ENCODE results near the gene HYAL4. TPM values are rescaled to one million over a fixed set of nuclear protein-coding genes. Genes with fewer than 3 reads are reported as not detected.

The HYAL4 gene
- polyA plus RNA-seq, 3 donors: not detected

- Mint-ChIP-seq H3K27me3 (ENCODE audit: low read depth in 3 of 3) (peaks cover 0 to 8% (median 3%) of the 10 kb centered on the region in 3 donors), H3K36me3 (no peaks in the 10 kb centered on the region), H3K27ac (no peak overlapping the region), H3K9me3 (peaks cover 0 to 5% (median 0%) of the 10 kb centered on the region in 7 donors), H3K4me1 (no peaks in the 10 kb centered on the region), H3K4me3 (no peak overlapping the region)
- no peak overlapping the region for H3K9ac ChIP-seq (ENCODE audit: insufficient read depth, low read length, poor library complexity, severe bottlenecking)
- TF ChIP-seq, protein P1, sequence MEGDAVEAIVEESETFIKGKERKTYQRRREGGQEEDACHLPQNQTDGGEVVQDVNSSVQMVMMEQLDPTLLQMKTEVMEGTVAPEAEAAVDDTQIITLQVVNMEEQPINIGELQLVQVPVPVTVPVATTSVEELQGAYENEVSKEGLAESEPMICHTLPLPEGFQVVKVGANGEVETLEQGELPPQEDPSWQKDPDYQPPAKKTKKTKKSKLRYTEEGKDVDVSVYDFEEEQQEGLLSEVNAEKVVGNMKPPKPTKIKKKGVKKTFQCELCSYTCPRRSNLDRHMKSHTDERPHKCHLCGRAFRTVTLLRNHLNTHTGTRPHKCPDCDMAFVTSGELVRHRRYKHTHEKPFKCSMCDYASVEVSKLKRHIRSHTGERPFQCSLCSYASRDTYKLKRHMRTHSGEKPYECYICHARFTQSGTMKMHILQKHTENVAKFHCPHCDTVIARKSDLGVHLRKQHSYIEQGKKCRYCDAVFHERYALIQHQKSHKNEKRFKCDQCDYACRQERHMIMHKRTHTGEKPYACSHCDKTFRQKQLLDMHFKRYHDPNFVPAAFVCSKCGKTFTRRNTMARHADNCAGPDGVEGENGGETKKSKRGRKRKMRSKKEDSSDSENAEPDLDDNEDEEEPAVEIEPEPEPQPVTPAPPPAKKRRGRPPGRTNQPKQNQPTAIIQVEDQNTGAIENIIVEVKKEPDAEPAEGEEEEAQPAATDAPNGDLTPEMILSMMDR (IDR thresholded peaks at IDR 0.05): no peak
- H3K4me3 ChIP-seq (replicated peaks in 1 of 3; ENCODE audit: low read depth in 2 of 3, low read length in 3 of 3): no peak overlapping the region
- no peaks in the 10 kb centered on the region for H3K4me1 ChIP-seq (ENCODE audit: control insufficient read depth in 1 of 2, insufficient read depth in 2 of 2, low read length in 2 of 2)
- no peak overlapping the region for H3K4me2 ChIP-seq (replicated peaks; ENCODE audit: extremely low read depth, low read length, poor library complexity, severe bottlenecking)
- no peaks in the 10 kb centered on the region for H3K79me2 ChIP-seq (ENCODE audit: insufficient read depth, low read length)
- H3K9me3 ChIP-seq (replicated peaks in 1 of 2; ENCODE audit: control insufficient read depth in 1 of 2, insufficient read depth in 1 of 2, low read length in 2 of 2): no peaks in the 10 kb centered on the region
- no peak overlapping the region for H3K27ac ChIP-seq (ENCODE audit: low read depth in 1 of 2, low read length in 2 of 2)
- no peak overlapping the region for H2AFZ ChIP-seq (ENCODE audit: insufficient read depth, low read depth, low read length, poor library complexity, severe bottlenecking)
- H3K27me3 ChIP-seq (ENCODE audit: control insufficient read depth in 2 of 2, insufficient read depth in 2 of 2, low read length in 2 of 2): no peaks in the 10 kb centered on the region
- intact Hi-C loops (cut with micrococcal nuclease): no loop called here
- H3K36me3 ChIP-seq (replicated peaks in 1 of 2; ENCODE audit: control insufficient read depth in 1 of 2, insufficient read depth in 2 of 2, low read length in 2 of 2): no peaks in the 10 kb centered on the region
- H4K20me1 ChIP-seq (ENCODE audit: insufficient read depth, low read length): no peaks in the 10 kb centered on the region
- no peak for DNase-seq
Measured at GRCh38 chr7:123811056-123811455, 33.9 kb upstream of the HYAL4 start.

GRCh38 chr7:123816916-123817315, 28.1 kb upstream of the HYAL4 start:
- Mint-ChIP-seq H3K27ac (no peak overlapping the region), H3K9me3 (peaks cover 0 to 2% (median 0%) of the 10 kb centered on the region in 7 donors), H3K27me3 (ENCODE audit: low read depth in 3 of 3) (peaks cover 0 to 6% (median 2%) of the 10 kb centered on the region in 3 donors), H3K36me3 (no peaks in the 10 kb centered on the region), H3K4me3 (no peak overlapping the region), H3K4me1 (no peaks in the 10 kb centered on the region)
- H3K79me2 ChIP-seq (ENCODE audit: insufficient read depth, low read length): no peaks in the 10 kb centered on the region
- no peak overlapping the region for H3K4me2 ChIP-seq (replicated peaks; ENCODE audit: extremely low read depth, low read length, poor library complexity, severe bottlenecking)
- no peaks in the 10 kb centered on the region for H3K9me3 ChIP-seq (replicated peaks in 1 of 2; ENCODE audit: control insufficient read depth in 1 of 2, insufficient read depth in 1 of 2, low read length in 2 of 2)
- 70% methylated on average over 1 of the region's 3 CpGs for WGBS (ENCODE audit: insufficient coverage)
- no peaks in the 10 kb centered on the region for H3K4me1 ChIP-seq (ENCODE audit: control insufficient read depth in 1 of 2, insufficient read depth in 2 of 2, low read length in 2 of 2)
- no peak overlapping the region for H2AFZ ChIP-seq (ENCODE audit: insufficient read depth, low read depth, low read length, poor library complexity, severe bottlenecking)
- DNase-seq: no peak
- H3K27ac ChIP-seq (ENCODE audit: low read depth in 1 of 2, low read length in 2 of 2): no peak overlapping the region
- TF ChIP-seq, protein P1 (IDR thresholded peaks at IDR 0.05): no peak
- H3K9ac ChIP-seq (ENCODE audit: insufficient read depth, low read length, poor library complexity, severe bottlenecking): no peak overlapping the region
- intact Hi-C loops (cut with micrococcal nuclease): no loop called here
- H3K4me3 ChIP-seq (replicated peaks in 1 of 3; ENCODE audit: low read depth in 2 of 3, low read length in 3 of 3): no peak overlapping the region
- no peaks in the 10 kb centered on the region for H4K20me1 ChIP-seq (ENCODE audit: insufficient read depth, low read length)
- no peaks in the 10 kb centered on the region for H3K36me3 ChIP-seq (replicated peaks in 1 of 2; ENCODE audit: control insufficient read depth in 1 of 2, insufficient read depth in 2 of 2, low read length in 2 of 2)
- H3K27me3 ChIP-seq (ENCODE audit: control insufficient read depth in 2 of 2, insufficient read depth in 2 of 2, low read length in 2 of 2): no peaks in the 10 kb centered on the region
